GM23248 (cell line): ENCODE measurements around the gene MYO3A.

Experiments used
- EZH2 ChIP-seq: fragments of 200-600 bp; sonication (generic); IDR thresholded peaks from 2 replicates; pipeline ENCODE4 v1.6.1; 2018; ENCODE audit warnings: antibody characterized with exemption, mild to moderate bottlenecking; ENCODE audit not compliant: insufficient read depth, poor library complexity, severe bottlenecking
- EZH2phosphoT487 ChIP-seq: fragments of 200-600 bp; sonication (generic); IDR thresholded peaks from 2 replicates; pipeline ENCODE4 v1.6.1; 2018; ENCODE audit warnings: antibody characterized with exemption, moderate library complexity, mild to moderate bottlenecking, low read depth; ENCODE audit not compliant: insufficient read depth

- TF ChIP-seq EZH2 (no peak), EZH2phosphoT487 (no peak)
These were observed 285.6 kb downstream of the MYO3A start for GRCh38 chr10:26219676-26220075.
